ENCODE results near the gene NTSR1.
A peak's percentile ranks its signal among the peaks of the same experiment; 100 is the strongest.

Gene NTSR1

DNA sequence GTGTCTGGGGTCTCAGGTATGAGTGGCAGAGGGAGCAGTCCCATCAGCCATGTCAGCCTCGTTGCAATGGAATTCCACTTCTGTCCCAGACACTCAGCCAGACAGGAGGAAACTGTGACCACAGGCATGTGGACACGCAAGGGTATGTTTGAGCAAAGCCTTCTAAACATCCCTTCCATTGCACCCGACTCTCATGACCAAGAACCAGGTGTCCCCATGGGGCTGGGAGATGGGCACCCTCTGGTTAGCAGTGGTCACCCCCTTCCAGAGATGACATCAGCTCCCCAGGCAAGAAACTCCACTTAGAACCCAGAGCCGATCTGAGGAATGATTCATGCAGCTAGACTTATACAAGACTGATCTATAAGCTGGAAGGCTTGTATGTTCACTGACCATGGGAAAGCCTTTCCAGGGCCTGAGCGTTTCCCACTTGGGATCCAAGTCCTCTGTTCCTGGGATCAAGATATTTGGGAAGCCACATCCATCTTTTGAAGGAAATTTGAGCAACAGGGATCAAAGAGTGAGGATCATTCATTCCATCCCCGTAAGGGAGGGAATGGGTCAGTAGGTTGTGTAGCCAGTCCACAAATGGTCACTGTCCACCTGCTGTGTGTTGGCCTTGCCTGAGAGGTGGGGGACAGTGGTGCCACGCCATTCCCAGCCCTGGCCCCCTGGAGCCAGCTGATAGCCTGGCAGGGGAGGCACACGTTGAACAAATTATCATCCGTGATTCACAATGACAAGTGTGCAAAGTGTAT, 83.7 kb downstream of the NTSR1 start:
- DNase-seq = no peak

GRCh38 chr20:62792940-62793756, 84.5 kb downstream of the NTSR1 start:
- no peak for DNase-seq

GRCh38 chr20:62793757-62794006, 85.0 kb downstream of the NTSR1 start:
- no peak for DNase-seq

DNA sequence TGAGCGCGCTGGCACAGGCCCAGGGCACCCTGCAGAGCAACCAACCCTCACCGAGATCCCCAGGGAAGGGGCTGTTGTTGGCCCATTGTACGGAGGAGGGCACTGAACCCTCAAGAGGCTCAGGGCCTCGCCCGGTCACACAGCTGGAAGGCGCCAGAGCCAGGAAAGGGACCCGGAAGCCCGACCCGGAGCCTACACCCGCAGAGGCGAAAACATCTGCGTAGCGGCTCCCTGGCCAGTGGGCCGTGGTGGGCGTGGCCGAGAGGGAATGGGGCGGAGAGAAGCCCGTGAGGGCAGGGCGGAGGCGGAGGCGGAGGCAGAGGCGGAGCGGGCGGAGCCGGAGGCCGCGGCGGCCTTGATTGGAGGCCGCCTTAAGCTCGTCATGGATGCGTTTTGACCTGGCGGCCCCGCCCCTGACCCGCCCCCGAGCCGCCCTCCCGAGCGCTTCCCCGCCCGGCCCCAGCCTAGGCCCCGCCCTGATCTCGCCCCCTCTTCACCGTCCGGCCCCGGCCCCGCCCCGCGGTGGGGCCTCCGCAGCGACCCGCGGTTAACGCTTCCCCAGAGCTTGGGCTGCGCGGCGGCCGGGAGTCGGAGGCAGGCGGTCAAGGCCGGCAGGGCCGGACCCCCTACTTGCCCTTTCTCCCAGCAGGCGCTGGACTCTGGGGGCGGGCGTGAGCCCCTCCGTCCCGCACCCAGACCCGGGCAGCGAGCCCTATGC, 85.5 kb downstream of the NTSR1 start:
- DNase-seq = peak; percentile 98

- DNase-seq = peak; percentile 75
These were observed 86.6 kb downstream of the NTSR1 start for GRCh38 chr20:62795023-62795761.

- no peak for DNase-seq
These were observed 88.3 kb downstream of the NTSR1 start for GRCh38 chr20:62796699-62797491.

GRCh38 chr20:62797671-62798532, 89.3 kb downstream of the NTSR1 start:
- no peak for DNase-seq

DNA sequence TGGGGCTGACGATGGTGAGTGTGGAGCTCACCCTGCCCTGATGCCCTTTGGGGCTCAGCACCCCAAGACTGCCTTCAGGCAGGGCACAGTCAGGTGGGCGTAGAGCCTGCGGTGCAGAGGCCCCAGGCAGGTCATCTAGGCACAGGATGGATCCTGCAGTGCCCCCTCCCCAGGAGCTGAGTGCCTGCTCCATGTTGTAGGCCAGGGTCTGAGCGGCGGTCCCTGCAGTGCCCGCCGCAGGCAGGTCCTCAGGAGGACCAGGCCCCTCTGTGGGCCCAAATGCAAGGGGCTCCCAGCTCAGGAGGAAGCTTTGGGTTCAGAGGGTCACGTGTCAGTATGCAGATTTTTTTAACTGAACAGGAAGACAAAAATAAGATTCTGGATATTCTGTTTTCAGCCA, 90.4 kb downstream of the NTSR1 start:
- DNase-seq = no peak

- DNase-seq = no peak
These were observed 90.8 kb downstream of the NTSR1 start for GRCh38 chr20:62799459-62799858.

- no peak for DNase-seq
These were observed 91.2 kb downstream of the NTSR1 start for GRCh38 chr20:62799873-62800272.

- no peak for DNase-seq
These were observed 92.0 kb downstream of the NTSR1 start for GRCh38 chr20:62800314-62801259.

- no peak for DNase-seq
These were observed 92.8 kb downstream of the NTSR1 start for GRCh38 chr20:62801284-62802010.

DNA sequence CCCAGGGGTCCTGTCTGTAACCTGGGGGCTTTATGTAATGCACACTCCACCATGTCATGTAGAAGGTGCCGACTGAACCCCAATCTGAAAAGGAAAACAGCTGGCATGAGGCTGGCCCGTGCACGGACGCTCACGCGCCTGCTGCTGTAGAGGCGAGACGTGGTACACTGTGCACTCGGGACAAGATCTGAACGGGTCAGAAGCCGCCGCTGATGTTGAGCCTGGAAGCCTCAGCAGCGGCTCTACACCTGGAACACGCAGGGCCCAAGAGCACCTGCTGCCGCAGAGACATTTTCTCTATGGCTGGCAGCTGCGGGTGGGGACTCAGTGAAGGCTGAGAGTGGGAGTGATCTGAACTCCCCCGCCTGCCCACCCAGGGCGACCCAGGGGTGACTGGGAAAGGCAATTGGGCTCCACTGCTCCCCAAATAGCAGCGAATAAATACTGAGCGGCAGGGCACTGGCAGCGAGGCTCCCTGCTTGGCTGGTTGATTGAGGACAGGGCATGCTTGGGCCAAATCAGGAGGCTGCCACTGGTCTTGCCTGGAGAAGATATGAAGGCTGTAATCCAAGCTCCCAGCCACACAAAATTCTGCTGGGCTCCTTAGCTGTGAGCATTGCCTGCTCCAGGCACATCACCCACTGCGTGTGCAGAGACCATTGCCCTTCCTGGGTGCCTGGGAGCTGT, 93.5 kb downstream of the NTSR1 start:
- no peak for DNase-seq

- peak; percentile 45 for DNase-seq
These were observed 95.5 kb downstream of the NTSR1 start for GRCh38 chr20:62804021-62804626.

DNA sequence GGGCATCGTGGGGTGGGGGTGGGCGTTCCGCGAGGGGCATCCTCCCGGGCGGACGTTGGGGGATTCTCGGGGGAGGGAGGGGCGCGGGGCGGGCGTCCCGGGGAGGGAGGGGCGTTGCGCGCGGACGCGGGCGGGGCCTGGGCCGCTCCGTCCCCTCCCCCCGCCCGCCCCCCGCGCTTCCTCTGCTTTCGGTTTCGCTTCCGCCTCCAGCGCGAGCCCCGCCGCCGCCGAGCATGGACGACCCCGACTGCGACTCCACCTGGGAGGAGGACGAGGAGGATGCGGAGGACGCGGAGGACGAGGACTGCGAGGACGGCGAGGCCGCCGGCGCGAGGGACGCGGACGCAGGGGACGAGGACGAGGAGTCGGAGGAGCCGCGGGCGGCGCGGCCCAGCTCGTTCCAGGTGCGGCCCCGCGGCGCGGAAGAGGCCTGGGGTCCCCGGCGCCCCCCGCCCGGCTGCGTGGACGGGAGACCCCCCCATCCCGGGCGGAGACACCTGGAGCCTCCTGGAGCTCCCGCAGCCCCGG, 96.1 kb downstream of the NTSR1 start, which contains the start of gene OGFR:
Gene OGFR (plus strand): TSS at position 209 of the 528 bp plus-strand sequence. CDS start 25 bp downstream, at position 234.
- DNase-seq = peak; percentile 77

- DNase-seq = no peak
These were observed 96.6 kb downstream of the NTSR1 start for GRCh38 chr20:62805155-62805710.

DNA sequence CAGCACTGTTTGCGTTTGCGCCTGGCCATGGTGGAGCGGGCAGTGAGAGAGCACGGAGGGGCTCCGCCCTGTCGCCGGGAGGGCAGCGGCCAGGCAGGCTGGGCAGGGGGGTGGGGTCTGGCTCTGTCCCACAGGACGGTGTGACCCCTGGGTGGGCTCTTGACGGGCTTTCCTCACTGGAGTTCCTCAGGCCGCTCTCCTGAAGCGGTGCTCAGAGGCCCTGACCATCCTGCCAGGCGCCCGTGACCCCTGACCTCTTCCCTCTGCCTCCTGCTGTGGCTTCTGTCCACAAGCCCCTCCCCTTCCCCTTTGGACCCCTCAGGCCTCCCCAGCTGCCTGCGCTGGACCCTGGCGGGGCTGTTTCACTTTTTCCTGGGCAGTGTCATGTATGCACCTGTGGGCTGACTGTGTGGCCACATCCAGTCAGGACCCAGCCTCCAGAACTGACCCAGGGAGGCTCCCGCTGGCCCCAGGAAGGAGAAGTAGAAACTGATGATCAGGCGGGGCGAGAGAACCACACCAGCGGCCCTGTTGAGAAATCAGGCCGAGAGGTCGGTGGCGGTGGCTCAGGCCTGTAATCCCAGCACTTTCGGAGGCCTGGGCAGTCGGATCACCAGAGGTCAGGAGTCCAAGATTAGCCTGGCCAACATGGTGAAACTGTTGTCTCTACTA, 97.2 kb downstream of the NTSR1 start:
- peak; percentile 21 for DNase-seq
